ENCODE data around the gene TENM4.

- TF ChIP-seq CTCF (IDR thresholded peaks at IDR 0.05) (no peak), SIN3A (IDR thresholded peaks at IDR 0.05; ENCODE audit: borderline replicate concordance, insufficient read depth, low read depth, low read length) (no peak), POLR2AphosphoS5 (IDR thresholded peaks at IDR 0.05; ENCODE audit: low read depth, low read length) (no peak), REST (IDR thresholded peaks at IDR 0.05; ENCODE audit: insufficient read depth in 1 of 2, low read depth in 2 of 2, low read length in 1 of 2) (no peak), TCF7L2 (IDR thresholded peaks at IDR 0.05; ENCODE audit: low read depth, low read length) (no peak)
Measured at GRCh38 chr11:79453617-79454016, 12.8 kb upstream of the TENM4 start.
